Endometrial microvascular endothelial cells (primary cell): ENCODE results near the gene ADGRF1. TPM values are rescaled to one million over a fixed set of nuclear protein-coding genes. Genes with fewer than 3 reads are reported as not detected.
"Not testable (repeated sequence)": the region's sequence is repeated elsewhere in the genome, so short reads cannot be mapped to it uniquely, and the experiment has no call there.

ENCODE experiments used
- in situ Hi-C: cut with HindIII; loops from 2 replicates; pipeline ENCODE4 v1.10.0; 2017; ENCODE audit warnings: low sequenced_read_pairs, low pct_unique_long_range_greater_than_20kb; ENCODE audit errors: inconsistent ontology term
- total RNA-seq: library from RNA; depleted of rRNA; stranded (reverse); fragments of >200 nt; gene quantifications from one replicate; pipeline ENCODE4 v1.2.3, GENCODE V29; 2015; ENCODE audit errors: inconsistent ontology term

The ADGRF1 gene
- total RNA-seq, 1 donor from 2014 or later = under 0.01 TPM

DNA sequence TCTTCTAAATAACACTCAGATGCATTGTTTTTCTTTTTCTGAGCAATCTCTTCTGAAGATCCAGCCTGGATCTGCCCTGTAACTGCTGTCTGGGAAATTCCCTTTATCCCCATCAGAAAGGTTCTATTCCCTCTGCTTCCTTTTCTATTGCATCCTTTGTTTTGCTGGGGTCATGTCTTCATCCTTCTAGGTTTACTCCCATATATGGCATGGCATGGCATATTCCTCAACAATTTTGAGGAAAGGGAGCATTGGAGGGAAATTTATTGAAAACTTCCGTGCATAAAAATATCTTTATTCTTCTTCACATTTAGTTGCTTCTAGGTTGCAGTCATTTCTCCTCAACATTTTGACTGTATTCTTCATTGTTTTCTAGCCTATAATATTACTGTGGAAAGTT, 47.2 kb downstream of the ADGRF1 start:
- in situ Hi-C loops = no loop called here

DNA sequence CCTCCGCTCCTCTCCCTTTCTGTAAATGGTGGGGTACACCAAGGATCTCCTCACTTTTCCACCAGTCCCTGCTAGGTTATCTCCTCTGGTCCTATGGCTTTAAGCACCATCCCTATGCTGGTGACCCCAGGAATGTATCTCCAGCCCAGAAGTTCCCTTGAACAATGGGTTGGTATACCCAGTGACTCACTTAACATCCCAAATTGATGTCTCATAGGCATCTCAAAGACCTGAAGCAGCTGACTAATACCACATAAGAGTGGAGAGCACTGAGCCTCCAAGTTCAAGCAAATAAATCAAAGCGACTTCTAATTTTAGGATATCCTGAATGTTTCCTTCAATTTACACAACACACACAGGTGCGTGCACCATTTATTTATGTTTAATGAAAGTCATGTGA, 48.3 kb downstream of the ADGRF1 start:
- in situ Hi-C loops = no loop called here

DNA sequence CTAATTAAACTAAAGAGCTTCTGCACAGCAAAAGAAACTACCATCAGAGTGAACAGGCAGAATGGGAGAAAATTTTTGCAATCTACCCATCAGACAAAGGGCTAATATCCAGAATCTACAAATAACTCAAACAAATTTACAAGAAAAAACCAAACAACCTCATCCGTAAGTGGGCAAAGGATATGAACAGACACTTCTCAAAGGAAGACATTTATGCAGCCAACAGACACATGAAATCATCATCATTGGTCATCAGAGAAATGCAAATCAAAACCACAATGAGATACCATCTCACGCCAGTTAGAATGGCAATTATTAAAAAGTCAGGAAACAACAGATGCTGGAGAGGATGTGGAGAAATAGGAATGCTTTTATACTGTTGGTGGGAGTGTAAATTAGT, 49.7 kb downstream of the ADGRF1 start:
- in situ Hi-C loops = not testable (repeated sequence)

DNA sequence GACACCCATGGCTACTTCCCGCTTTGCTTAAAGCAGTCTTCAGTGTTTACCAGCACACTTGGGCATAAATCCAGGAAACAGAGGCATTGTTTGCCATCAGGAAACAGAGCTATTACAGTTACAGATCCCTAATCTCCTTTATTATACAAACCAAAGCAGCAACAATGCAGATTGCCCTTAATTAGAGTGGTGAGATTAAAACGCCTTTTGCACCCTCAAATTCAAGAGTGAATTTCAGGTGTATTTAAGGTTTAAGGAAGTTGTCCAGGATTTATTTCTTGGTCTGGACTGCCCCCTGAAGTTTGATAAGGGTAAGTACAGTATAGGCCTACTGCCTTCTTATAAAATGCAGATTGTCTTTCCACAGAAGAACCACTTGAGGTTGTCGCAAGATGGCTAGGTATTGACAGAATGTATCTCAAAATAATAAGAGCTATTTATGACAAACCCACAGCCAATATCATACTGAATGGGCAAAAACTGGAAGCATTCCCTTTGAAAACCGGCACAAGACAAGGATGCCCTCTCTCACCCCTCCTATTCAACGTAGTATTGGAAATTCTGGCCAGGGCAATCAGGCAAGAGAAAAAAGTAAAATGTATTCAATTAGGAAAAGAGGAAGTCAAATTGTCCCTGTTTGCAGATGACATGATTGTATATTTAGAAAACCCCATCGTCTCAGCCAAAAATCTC, 51.2 kb downstream of the ADGRF1 start:
- in situ Hi-C loops = not testable (repeated sequence)

GRCh38 chr6:46990031-46990644, 52.0 kb downstream of the ADGRF1 start:
- in situ Hi-C loops = no loop called here

GRCh38 chr6:46989398-46989797, 52.7 kb downstream of the ADGRF1 start:
- in situ Hi-C loops = no loop called here

DNA sequence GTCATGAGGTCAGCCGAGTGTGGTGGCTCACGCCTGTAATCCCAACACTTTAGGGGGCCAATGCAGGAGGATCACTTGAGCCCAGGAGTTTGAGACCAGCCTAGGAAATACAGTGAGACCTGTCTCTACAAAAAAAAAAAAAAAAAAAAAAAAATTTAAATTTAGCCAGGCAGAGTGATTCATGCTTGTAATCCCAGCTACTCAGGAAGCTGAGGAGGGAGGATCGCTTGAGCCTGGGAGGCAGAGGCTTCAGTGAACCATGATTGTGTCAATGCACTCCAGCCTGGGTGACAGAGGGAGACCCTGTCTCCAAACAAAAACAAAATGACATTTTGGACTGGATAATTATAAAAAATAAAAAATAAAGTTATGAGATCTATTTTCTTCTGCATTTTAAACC, 56.2 kb downstream of the ADGRF1 start:
- in situ Hi-C loops = no loop called here

GRCh38 chr6:46983007-46983411, 59.1 kb downstream of the ADGRF1 start:
- in situ Hi-C loops = no loop called here

DNA sequence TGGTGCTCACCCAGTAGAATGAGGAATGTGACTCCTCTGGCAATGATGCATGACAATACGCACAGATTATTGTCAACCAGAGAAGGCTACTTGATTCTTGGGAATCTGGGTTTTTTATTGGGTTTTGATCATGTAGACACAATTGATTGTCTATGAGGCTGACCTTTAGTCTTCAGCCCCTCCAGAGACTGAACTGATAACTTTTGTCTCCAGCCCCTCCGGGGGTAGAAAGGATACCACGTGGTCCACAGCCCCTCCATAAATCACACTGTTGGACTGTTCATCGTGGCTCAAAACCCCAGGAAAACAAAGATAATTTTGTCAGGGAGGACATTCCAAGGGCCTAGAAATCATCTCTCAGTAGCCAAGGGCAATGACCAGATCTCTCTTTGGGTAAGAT, 62.9 kb downstream of the ADGRF1 start:
- in situ Hi-C loops = no loop called here

DNA sequence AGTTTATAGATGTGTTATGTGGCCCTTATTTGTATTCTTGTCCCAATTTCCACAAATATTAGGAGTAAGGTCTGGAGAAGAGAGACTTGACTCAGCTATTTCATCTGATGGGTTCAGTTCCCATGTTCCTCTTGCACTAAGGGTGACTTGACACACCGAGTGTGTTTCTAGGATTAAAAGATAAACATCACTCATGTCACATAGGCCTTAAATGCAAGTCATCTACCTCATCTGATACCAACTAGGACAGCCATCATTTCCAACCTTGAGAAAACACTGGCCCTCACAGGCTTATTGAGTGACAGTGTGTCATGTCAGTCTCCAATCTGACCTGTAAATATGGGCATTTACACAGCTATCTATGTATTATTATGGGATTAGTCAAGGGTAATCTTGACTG, 67.3 kb downstream of the ADGRF1 start:
- in situ Hi-C loops = no loop called here

DNA sequence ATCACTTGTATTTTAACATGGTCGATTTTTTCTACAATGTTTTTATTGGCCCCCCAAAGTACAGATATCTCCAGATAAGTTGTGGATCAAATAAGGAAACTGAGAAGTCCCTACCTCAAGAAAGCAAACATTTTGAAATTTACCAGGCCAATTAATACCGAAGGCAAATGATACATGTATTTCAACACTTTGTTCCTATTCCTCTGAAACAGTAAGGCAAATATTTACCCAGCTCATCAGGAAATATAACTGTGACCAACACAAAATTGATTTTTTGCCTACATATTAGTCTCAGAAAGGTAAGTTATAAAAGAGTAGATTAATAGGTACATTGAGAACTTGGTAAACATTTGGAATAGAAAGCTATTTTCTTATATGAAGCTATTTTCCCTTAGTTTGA, 69.1 kb downstream of the ADGRF1 start:
- in situ Hi-C loops = no loop called here

DNA sequence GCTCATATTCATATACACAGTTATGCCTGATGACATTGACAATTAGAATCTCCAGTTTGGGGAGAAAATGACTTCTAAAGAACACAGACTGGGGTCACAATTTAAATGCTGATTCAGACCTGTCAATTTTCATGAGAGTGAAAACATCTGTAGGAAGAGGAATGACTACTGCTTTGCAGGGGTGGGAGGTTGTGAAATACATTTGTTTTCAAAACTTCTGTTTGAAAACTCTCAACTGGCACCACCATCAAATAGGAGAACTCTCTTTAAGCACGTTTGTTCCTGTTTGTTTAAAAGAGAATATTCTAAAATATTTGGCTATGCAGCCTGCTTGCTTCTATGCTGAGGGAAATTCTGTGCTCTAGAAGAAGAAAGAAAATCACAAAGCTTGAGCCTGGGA, 69.6 kb downstream of the ADGRF1 start:
- in situ Hi-C loops = no loop called here

- in situ Hi-C loops = no loop called here
Observed at GRCh38 chr6:46969206-46969605, 72.9 kb downstream of the ADGRF1 start.

GRCh38 chr6:46967826-46968349, 74.2 kb downstream of the ADGRF1 start:
- in situ Hi-C loops = no loop called here

GRCh38 chr6:46964716-46965519, 77.2 kb downstream of the ADGRF1 start:
- in situ Hi-C loops = no loop called here

GRCh38 chr6:46963626-46964025, 78.5 kb downstream of the ADGRF1 start:
- in situ Hi-C loops = no loop called here

DNA sequence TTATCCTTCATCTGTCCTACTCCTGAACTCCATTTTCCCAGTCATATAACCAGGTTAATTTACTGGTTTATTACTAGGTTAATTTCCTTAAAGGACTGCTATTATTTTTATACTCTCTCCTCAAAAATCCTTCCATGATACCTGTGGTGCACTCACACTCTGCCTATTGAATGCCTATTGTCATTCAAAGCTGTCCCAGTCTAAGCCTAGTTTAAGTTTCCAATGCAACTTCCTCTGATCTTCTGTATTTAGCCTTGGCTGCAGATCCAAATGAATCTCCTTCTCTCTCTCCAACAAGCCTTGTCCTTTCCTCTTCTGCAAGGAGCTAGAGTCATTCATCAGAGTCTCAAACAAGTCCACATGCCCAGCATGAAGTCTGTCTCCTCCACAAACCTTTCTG, 79.1 kb downstream of the ADGRF1 start:
- in situ Hi-C loops = no loop called here

GRCh38 chr6:46961711-46962110, 80.4 kb downstream of the ADGRF1 start:
- in situ Hi-C loops = no loop called here

- in situ Hi-C loops = no loop called here
Observed at GRCh38 chr6:46961232-46961631, 80.9 kb downstream of the ADGRF1 start.

DNA sequence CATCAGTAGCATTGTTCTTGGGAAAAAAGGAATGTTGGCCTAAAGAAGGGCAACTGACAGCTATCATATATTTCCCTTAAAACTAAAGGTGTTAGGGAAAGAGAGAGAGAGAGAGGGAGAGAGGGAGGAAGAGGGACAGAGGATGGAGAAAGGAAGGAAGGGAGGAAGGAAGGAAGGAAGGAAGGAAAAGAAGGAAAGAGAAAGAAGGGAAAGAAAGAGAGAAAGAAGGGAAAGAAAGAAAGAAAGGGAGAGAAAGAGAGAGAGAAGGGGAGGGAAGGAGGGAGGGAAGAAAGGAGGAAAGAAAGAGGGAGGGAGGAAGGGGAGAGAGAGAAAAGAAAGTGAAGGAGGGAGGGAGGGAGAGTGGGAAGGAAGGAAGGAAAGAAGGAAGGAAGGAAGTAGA, 82.7 kb downstream of the ADGRF1 start:
- in situ Hi-C loops = no loop called here
